ENCODE data around the gene RANBP9.

RANBP9 gene

GRCh38 chr6:13648850-13649249 lies 62.8 kb downstream of the RANBP9 start:
- DNase-seq, result no peak

GRCh38 chr6:13643125-13643524 lies 68.5 kb downstream of the RANBP9 start:
- DNase-seq, result no peak

- DNase-seq, result no peak
Observed at GRCh38 chr6:13641315-13641714, 70.3 kb downstream of the RANBP9 start.

- DNase-seq, result no peak
Observed at GRCh38 chr6:13638626-13639025, 73.0 kb downstream of the RANBP9 start.

- no peak for DNase-seq
Observed at GRCh38 chr6:13638014-13638413, 73.6 kb downstream of the RANBP9 start.

- no peak for DNase-seq
Observed at GRCh38 chr6:13635948-13636658, 75.5 kb downstream of the RANBP9 start.

GRCh38 chr6:13633343-13633742 lies 78.3 kb downstream of the RANBP9 start:
- no peak for DNase-seq

- DNase-seq, result no peak
Observed at GRCh38 chr6:13630499-13630898, 81.1 kb downstream of the RANBP9 start.

- DNase-seq, result no peak
Observed at GRCh38 chr6:13629459-13630116, 82.0 kb downstream of the RANBP9 start.

GRCh38 chr6:13624871-13625288 lies 86.8 kb downstream of the RANBP9 start:
- DNase-seq, result no peak

GRCh38 chr6:13617066-13617465 lies 94.6 kb downstream of the RANBP9 start:
- no peak for DNase-seq

GRCh38 chr6:13615792-13616120 lies 95.9 kb downstream of the RANBP9 start:
- DNase-seq, result peak; percentile 38

- peak; percentile 99 for DNase-seq
Observed at GRCh38 chr6:13614926-13615791, 96.5 kb downstream of the RANBP9 start, which contains the start of gene NOL7. TSS of gene NOL7 (plus strand) at chr6:13615335. CDS start at chr6:13615359, 24 bp downstream.

- DNase-seq, result no peak
Observed at GRCh38 chr6:13614126-13614925, 97.3 kb downstream of the RANBP9 start.

GRCh38 chr6:13613029-13613594 lies 98.5 kb downstream of the RANBP9 start:
- no peak for DNase-seq

- DNase-seq, result no peak
Observed at GRCh38 chr6:13611715-13612114, 99.9 kb downstream of the RANBP9 start.

GRCh38 chr6:13605634-13606033 lies 106.0 kb downstream of the RANBP9 start:
- DNase-seq, result no peak

- DNase-seq, result no peak
Observed at GRCh38 chr6:13604546-13605416, 106.9 kb downstream of the RANBP9 start.

- DNase-seq, result no peak
Observed at GRCh38 chr6:13604135-13604534, 107.5 kb downstream of the RANBP9 start.

GRCh38 chr6:13600036-13600435 lies 111.6 kb downstream of the RANBP9 start:
- no peak for DNase-seq

- no peak for DNase-seq
Observed at GRCh38 chr6:13597073-13597472, 114.6 kb downstream of the RANBP9 start.
